ENCODE data around the gene SEMA6B. TPM values are rescaled to one million over a fixed set of nuclear protein-coding genes. Genes with fewer than 3 reads are reported as not detected.
"Not testable (repeated sequence)": the region's sequence is repeated elsewhere in the genome, so short reads cannot be mapped to it uniquely, and the experiment has no call there.

SEMA6B gene
- total RNA-seq, 1 experiment from 2014 or later: 43.0 TPM

GRCh38 chr19:4595158-4595557 is 35.7 kb upstream of the SEMA6B start:
- not testable (repeated sequence) for H3K36me3 ChIP-seq (replicated peaks; ENCODE audit: control insufficient read depth, insufficient read depth, low read length); H3K4me3 ChIP-seq (ENCODE audit: insufficient read depth, low read depth, low read length); DNase-seq
- H3K27me3 ChIP-seq (ENCODE audit: control insufficient read depth, insufficient read depth, low read length): peaks cover 19% of the 10 kb centered on the region

- H3K27me3 ChIP-seq (ENCODE audit: control insufficient read depth, insufficient read depth, low read length): peaks cover 18% of the 10 kb centered on the region
- DNase-seq: no peak
- H3K4me3 ChIP-seq (ENCODE audit: insufficient read depth, low read depth, low read length): no peak overlapping the region
- H3K36me3 ChIP-seq (replicated peaks; ENCODE audit: control insufficient read depth, insufficient read depth, low read length): no peaks in the 10 kb centered on the region
Observed at GRCh38 chr19:4594201-4594600, 34.7 kb upstream of the SEMA6B start.

GRCh38 chr19:4593409-4593851 is 33.9 kb upstream of the SEMA6B start:
- Histone ChIP-seq H3K36me3 (replicated peaks; ENCODE audit: control insufficient read depth, insufficient read depth, low read length) (no peaks in the 10 kb centered on the region), H3K4me3 (ENCODE audit: insufficient read depth, low read depth, low read length) (no peak overlapping the region), H3K27me3 (ENCODE audit: control insufficient read depth, insufficient read depth, low read length) (peaks cover 14% of the 10 kb centered on the region)
- no peak for DNase-seq

- no peak for DNase-seq
- H3K4me3 ChIP-seq (ENCODE audit: insufficient read depth, low read depth, low read length): no peak overlapping the region
- H3K36me3 ChIP-seq (replicated peaks; ENCODE audit: control insufficient read depth, insufficient read depth, low read length): no peaks in the 10 kb centered on the region
- H3K27me3 ChIP-seq (ENCODE audit: control insufficient read depth, insufficient read depth, low read length): peaks cover 12% of the 10 kb centered on the region
Observed at GRCh38 chr19:4592445-4592844, 33.0 kb upstream of the SEMA6B start.

- DNase-seq: peak; percentile 54
- Histone ChIP-seq H3K4me3 (ENCODE audit: insufficient read depth, low read depth, low read length) (no peak overlapping the region), H3K36me3 (replicated peaks; ENCODE audit: control insufficient read depth, insufficient read depth, low read length) (no peaks in the 10 kb centered on the region), H3K27me3 (ENCODE audit: control insufficient read depth, insufficient read depth, low read length) (peaks cover 4% of the 10 kb centered on the region)
Observed at GRCh38 chr19:4591320-4591719, 31.8 kb upstream of the SEMA6B start.

- H3K4me3 ChIP-seq (ENCODE audit: insufficient read depth, low read depth, low read length): no peak overlapping the region
- H3K36me3 ChIP-seq (replicated peaks; ENCODE audit: control insufficient read depth, insufficient read depth, low read length): no peaks in the 10 kb centered on the region
- DNase-seq: no peak
- peaks cover 2% of the 10 kb centered on the region for H3K27me3 ChIP-seq (ENCODE audit: control insufficient read depth, insufficient read depth, low read length)
Observed at GRCh38 chr19:4590559-4590958, 31.1 kb upstream of the SEMA6B start.

GRCh38 chr19:4589579-4590410 is 30.3 kb upstream of the SEMA6B start:
- DNase-seq: peak; percentile 67
- peaks cover 6% of the 10 kb centered on the region for H3K27me3 ChIP-seq (ENCODE audit: control insufficient read depth, insufficient read depth, low read length)
- H3K4me3 ChIP-seq (ENCODE audit: insufficient read depth, low read depth, low read length): no peak overlapping the region
- H3K36me3 ChIP-seq (replicated peaks; ENCODE audit: control insufficient read depth, insufficient read depth, low read length): no peaks in the 10 kb centered on the region

GRCh38 chr19:4588291-4588761 is 28.8 kb upstream of the SEMA6B start:
- peak; percentile 19 for DNase-seq
- no peaks in the 10 kb centered on the region for H3K36me3 ChIP-seq (replicated peaks; ENCODE audit: control insufficient read depth, insufficient read depth, low read length)
- no peak overlapping the region for H3K4me3 ChIP-seq (ENCODE audit: insufficient read depth, low read depth, low read length)
- H3K27me3 ChIP-seq (ENCODE audit: control insufficient read depth, insufficient read depth, low read length): peaks cover 9% of the 10 kb centered on the region

- Histone ChIP-seq H3K36me3 (replicated peaks; ENCODE audit: control insufficient read depth, insufficient read depth, low read length) (no peaks in the 10 kb centered on the region), H3K27me3 (ENCODE audit: control insufficient read depth, insufficient read depth, low read length) (peaks cover 9% of the 10 kb centered on the region), H3K4me3 (ENCODE audit: insufficient read depth, low read depth, low read length) (no peak overlapping the region)
- DNase-seq: peak; percentile 13
Observed at GRCh38 chr19:4587527-4587926, 28.0 kb upstream of the SEMA6B start.

GRCh38 chr19:4586691-4587090 is 27.2 kb upstream of the SEMA6B start:
- Histone ChIP-seq H3K27me3 (ENCODE audit: control insufficient read depth, insufficient read depth, low read length) (peaks cover 13% of the 10 kb centered on the region), H3K36me3 (replicated peaks; ENCODE audit: control insufficient read depth, insufficient read depth, low read length) (no peaks in the 10 kb centered on the region), H3K4me3 (ENCODE audit: insufficient read depth, low read depth, low read length) (no peak overlapping the region)
- peak; percentile 65 for DNase-seq

- Histone ChIP-seq H3K4me3 (ENCODE audit: insufficient read depth, low read depth, low read length) (no peak overlapping the region), H3K27me3 (ENCODE audit: control insufficient read depth, insufficient read depth, low read length) (peaks cover 13% of the 10 kb centered on the region), H3K36me3 (replicated peaks; ENCODE audit: control insufficient read depth, insufficient read depth, low read length) (no peaks in the 10 kb centered on the region)
- DNase-seq: no peak
Observed at GRCh38 chr19:4586245-4586644, 26.8 kb upstream of the SEMA6B start.

GRCh38 chr19:4585556-4585955 is 26.1 kb upstream of the SEMA6B start:
- no peaks in the 10 kb centered on the region for H3K36me3 ChIP-seq (replicated peaks; ENCODE audit: control insufficient read depth, insufficient read depth, low read length)
- peak; percentile 26 for DNase-seq
- peaks cover 14% of the 10 kb centered on the region for H3K27me3 ChIP-seq (ENCODE audit: control insufficient read depth, insufficient read depth, low read length)
- no peak overlapping the region for H3K4me3 ChIP-seq (ENCODE audit: insufficient read depth, low read depth, low read length)

GRCh38 chr19:4584670-4585460 is 25.4 kb upstream of the SEMA6B start:
- peak overlapping the region; percentile 74 for H3K4me3 ChIP-seq (ENCODE audit: insufficient read depth, low read depth, low read length)
- H3K36me3 ChIP-seq (replicated peaks; ENCODE audit: control insufficient read depth, insufficient read depth, low read length): no peaks in the 10 kb centered on the region
- H3K27me3 ChIP-seq (ENCODE audit: control insufficient read depth, insufficient read depth, low read length): peaks cover 16% of the 10 kb centered on the region
- peak; percentile 94 for DNase-seq

GRCh38 chr19:4583961-4584669 is 24.6 kb upstream of the SEMA6B start:
- Histone ChIP-seq H3K36me3 (replicated peaks; ENCODE audit: control insufficient read depth, insufficient read depth, low read length) (no peaks in the 10 kb centered on the region), H3K4me3 (ENCODE audit: insufficient read depth, low read depth, low read length) (peak overlapping the region; percentile 74), H3K27me3 (ENCODE audit: control insufficient read depth, insufficient read depth, low read length) (peaks cover 16% of the 10 kb centered on the region)
- peak; percentile 95 for DNase-seq

Measured in H7 (cell line).